Fibroblast of skin of right quadriceps (primary cell): ENCODE measurements around the gene DDX55.
A peak's percentile ranks its signal among the peaks of the same experiment; 100 is the strongest.

Experiments used
- DNase-seq: peaks from one replicate; pipeline ENCODE4 v3.0.0-alpha.2; 2013

The DDX55 gene

DNA sequence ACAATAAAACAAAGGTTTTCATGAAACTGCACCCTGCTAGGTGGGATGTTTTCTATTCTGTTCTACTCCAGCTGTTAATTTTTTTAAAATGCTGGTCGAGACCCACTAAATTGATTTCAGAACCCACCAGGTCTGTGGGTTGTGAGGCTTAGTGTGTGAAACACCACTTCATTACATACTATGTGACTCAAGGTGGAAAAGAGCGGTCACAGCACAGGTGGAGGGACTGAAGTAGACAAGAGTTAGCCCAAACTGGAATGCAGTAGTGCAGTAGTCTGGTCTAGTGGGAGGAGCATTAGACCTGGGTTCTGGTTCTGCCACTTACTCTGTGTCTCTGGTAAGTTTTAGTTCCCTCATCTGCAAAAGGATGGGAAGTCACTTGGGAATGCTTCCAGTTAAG is 12.2 kb downstream of the DDX55 start:
- DNase-seq: no peak

DNA sequence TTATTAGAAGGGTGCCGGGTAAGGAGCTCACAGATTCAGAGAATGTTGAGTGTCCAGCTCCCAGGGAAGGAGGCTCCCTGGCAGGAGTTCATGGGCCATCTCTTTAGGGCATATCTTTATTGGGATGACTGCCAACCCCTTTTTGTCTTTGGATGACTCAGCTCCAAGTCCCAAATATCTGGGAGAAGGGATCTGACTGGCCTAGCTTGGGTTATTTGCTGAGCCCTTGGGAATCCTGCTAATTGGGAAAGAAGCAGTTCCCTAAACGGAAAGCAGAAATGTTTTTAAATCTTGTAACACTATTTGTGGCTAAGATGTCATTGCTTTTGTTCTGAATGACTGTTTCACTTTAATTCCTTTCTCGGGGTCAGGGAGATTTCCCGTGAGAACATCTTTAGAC is 12.6 kb downstream of the DDX55 start:
- peak; percentile 48 for DNase-seq

DNA sequence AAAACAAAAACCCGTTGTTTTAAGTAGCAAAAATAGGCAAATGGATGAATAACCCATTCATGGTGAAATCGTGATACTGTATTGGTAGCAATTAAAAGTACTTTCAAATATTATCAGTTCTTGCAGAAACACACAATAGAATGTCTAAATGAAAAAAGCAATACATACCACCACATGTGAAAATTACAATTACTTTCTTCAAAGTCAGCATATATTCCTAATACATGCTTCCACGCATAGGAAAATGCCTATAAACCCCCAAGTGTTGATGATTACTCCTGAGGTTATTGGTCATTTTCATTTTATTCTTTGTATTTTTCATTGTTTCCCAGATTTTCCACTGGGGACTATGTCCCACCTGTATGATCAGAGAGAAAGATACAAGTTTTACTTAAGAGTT is 15.2 kb downstream of the DDX55 start:
- DNase-seq: no peak

DNA sequence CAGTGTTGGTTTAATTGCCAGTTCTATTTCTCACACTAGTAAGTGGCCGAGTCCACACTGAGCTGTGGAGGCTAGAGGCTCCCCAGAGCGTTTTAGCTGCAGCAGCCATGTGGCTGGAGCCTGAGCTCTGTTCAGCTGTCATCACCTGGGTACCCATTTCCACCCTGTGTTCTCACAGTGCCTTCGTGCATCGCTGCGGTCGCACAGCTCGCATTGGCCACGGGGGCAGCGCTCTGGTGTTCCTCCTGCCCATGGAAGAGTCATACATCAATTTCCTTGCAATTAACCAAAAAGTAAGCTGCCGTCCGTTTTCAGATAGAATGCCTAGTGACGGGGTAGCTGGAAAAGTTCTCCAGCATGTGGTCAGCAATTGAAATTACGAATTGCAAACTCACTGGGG is 15.7 kb downstream of the DDX55 start:
- DNase-seq: no peak

DNA sequence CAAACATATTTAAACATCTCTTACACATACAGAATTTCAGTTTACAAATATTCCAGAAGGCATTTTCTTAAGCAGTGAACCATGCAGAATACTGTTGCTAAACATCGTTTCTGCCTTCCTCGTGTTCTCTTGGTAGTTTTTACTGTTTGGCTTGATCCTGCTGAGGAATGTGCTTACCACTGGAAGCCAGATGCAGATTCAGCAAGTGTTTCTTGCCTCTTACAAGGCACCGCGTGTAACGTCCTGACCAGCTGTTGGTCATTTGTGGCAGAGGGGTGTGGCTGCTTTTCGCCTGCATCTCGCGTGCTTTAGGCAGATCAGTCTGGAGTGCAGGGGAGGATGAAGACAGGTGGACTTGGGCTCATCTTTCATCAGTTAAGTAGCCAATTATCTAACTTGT is 19.2 kb downstream of the DDX55 start:
- DNase-seq: no peak

DNA sequence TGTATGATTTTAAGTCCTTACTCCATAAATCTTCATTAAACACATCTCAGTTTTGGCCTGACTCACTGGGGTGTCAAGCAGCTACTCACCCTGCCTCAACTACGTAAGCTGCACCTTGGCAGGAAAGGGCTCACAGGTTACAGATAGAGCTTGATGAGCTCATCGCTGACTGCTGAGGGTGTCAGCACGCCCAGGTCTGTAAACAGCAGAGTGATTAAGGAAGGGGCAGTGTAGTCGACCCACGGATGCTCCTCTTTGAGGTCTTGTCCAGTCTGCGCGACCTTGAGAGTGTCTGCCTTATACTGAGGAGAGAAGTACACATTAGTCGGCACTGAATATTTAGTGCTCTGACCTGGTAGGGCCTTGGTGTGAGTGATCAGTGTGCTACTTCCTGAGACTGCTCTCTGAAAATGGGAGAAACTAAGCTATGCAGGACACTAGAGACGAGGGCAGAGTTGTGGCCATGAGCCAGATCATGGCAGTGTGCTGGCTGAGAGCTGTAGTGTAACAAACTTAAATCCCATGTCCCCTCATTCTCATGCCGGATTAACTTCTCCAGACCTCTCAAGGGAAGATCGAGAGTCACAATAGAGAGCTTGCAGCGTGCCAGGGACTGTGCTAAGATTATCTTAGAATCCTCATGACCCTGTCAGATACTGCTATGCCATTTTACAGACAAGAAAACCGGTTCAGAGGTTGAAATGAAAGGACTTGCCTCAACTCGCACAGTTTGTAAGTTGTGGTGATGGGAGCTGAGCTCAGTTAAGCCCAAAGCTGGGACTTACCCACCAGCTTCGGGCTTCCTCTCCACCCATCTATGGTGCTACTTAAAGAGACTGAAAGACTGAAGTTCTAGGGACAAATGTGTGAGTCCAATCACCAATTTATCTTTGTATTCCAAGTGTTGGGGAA is 20.0 kb downstream of the DDX55 start:
- DNase-seq: no peak

DNA sequence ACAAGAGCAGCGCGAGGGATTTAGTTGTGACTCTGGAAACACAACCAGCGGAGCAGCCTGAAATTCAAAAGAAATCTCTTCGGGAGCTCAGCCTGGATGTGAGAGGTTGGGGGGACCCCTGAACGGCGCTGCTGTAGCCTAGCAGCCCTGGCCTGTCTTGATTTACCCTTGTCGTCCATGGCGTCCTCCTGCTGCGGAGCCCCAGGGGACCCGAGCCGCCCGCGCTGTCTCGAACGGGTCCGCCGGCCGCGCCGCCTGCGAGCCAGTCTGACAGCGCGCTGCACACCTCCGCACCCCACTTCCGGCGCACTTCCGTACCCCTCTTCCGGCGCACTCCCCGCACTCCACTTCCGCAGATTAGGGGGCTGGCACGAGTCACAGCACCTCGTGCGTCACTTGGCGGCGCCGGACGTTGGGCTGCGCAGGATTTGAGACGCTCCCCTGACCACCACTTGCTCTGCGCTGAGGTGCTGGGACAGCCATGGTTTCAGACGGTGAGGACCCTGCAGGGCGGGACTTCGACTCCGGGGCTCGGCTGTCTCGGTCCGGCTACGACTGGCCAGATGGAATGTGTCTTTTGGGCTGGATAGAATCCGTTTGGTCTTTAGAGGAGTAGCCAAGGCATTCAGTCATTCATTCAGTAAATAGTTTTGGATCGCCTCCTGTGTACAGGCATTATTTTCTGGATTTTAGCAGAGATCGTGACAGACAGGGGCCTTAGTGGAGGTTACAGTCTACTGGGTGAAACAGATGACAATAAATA is 31.7 kb downstream of the DDX55 start, which contains the start of the genes EIF2B1 and GTF2H3:
Gene EIF2B1, minus strand, starts transcription at position 308 of the 763 bp plus-strand sequence. Its CDS starts 129 bp downstream, at position 179.
Gene GTF2H3, plus strand, starts transcription at position 451 of the 763 bp plus-strand sequence. Its CDS starts 31 bp downstream, at position 482.
- peak; percentile 96 for DNase-seq

DNA sequence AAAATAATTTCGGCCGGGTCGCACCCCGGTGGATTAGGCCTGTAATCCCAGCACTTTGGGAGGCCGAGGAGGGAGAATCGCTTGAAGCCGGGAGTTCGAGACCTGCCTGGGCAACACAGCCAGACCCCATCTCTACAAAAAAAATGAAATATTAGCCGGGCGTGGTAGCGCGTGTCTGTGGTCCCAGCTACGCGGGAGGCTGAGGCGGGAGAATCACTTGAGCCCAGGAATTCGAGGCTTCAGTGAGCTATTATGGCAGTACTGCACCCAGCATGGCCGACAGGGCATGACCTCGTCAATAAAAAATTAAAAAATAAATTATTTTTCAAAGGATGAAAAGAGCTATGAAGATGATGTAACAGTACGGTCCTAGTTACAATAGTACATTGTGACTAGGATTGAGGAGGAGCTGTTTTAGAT is 32.3 kb downstream of the DDX55 start:
- no peak for DNase-seq

DNA sequence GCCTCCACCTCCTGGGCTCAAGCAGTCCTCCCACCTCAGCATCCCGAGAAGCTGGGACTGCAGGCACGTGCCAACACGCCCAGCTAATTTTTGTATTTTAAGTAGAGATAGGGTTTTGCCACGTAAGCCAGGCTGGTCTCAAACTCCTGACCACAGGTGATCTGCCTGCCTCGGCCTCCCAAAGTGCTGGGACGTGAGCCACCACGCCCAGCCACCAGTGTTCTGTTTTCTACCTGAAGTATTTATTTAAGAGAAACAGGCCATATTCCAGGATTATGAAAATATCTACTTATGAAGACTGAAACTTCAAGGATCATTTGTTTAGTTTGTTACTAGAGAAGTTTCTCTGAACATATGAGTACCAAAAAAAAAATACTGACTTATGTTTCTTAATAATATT is 42.0 kb downstream of the DDX55 start:
- no peak for DNase-seq

DNA sequence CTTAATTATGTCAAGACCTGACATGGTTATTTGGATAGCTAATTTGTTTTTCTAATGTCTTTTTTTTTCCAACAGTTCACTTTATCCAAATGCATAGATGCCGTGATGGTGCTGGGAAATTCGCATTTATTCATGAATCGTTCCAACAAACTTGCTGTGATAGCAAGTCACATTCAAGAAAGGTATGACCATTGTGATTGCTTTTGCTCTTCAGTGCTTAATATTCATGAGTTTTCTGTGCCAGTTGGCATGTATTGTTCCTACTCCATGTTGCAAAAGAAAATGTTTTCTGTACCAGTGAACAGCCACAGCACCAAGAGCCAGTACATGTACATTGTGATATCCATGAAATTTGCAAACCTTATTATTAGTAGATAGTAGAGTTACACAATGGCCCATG is 43.5 kb downstream of the DDX55 start:
- no peak for DNase-seq

DNA sequence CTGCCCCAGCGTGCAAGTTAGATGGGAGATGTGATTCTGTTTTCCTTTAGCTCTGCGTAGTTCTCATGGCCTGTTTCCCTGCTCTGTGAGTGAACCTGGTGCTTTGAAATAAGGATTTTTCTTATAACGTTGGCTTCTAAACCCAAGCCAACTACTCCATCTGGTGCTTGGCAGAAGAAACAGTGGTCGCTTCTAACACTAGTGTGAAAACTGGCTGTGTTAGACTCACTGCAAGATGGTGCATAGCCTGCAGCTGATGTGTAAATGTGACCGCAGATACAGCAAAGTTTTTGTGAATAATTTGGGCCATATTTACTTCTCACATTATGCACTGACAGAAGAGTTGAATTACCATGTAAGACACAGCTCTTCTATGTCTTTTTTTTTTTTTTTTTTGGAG is 44.0 kb downstream of the DDX55 start:
- no peak for DNase-seq

DNA sequence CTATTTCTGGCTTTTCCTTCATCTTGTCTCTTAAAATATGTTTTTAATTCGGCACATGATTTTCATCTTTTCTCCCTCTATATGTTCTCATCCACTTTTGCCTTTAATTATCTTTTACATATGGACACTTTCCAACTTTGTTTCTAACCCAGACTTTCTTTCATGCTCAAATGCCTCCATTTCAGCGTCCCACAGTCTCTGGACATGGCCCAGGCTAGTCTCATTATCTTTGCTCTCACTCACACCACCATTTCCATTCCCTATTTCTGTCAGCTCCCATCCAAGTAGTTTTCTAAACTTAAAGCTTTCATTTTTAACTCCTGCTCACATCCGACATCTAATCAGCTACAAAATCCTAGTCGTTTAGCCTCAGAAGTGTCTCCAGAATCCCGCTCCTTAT is 46.5 kb downstream of the DDX55 start:
- no peak for DNase-seq

DNA sequence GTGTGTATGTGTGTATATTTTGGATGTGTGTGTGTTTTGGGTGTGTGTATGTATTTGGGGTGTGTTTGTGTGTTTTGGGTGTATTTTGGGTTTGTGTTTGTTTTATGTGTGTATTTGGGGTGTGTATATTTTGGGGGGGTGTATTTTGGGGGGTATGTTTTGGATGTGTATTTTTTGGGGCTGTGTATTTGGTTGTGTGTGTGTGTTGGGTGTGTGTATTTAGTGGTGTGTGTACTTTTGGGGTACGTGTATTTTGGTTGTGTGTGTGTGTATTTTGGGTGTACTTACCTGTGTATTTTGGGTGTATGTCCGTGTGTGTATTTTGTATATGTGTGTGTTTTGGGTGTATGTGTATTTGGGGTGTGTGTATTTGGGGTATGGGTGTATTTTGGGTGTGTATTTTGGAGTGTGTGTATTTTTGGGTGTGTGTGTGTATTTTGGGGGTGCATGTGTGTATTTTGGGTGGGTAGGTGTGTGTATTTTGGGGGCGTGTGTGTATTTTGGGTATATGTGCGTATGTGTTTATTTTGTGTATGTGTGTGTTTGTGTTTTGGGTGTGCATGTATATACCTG is 52.3 kb downstream of the DDX55 start:
- DNase-seq: no peak

DNA sequence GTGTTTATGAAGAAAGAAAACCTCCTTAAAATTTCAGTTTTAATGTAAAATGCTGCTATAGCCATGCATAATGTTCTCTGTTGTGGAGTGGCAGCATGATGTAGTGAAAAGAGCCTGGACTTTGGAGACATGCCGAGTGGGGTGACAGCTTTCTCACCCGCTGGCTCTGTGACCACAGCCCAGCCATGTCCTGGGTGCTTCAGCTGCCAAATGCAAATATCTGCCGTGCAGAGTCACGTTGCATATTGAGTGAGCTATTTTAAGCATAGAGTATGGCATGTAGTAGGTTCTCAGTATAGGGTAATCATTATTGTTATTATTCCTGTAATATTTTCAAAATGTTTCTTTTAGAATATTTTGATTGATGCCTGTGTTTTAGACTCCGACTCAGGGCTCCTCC is 53.5 kb downstream of the DDX55 start:
- DNase-seq: no peak

DNA sequence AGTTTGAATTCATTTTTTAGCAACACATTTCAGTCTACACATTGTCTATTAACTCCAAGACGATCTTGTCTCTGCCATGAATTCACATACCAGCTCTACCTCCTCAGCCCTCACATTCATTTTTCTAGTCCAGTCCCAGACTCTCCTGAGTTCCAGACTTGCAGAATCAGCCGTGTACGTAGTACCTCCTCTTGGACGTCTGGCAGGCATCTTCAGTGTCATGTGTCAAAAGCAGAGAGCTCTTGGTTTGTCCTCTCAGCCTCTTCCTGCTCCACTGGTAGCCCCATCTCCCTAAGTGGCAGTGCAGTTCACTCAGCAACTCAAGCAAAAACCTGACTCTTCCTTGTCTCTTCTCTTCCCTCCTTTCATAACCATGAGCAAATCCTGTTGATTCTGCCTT is 54.5 kb downstream of the DDX55 start:
- DNase-seq: no peak

DNA sequence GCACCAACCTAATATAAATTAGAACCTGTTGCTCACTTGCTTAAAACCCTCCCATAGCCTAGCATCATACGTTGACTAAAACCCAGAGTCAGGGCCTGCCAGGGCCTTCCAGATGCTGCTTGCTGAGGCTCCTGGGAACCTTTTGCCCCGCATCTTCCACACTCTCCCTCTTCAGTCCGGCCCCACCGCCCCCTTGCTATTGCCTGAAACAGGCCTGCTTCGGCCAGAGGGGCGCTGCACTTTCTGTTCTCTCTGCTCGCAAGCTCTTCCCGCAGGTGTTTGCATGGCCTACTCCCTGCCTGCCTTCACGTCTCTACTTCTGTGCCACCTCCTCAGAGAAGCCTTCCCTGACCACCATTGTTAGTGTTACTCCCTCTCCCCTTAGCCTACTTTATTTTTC is 55.3 kb downstream of the DDX55 start:
- no peak for DNase-seq

DNA sequence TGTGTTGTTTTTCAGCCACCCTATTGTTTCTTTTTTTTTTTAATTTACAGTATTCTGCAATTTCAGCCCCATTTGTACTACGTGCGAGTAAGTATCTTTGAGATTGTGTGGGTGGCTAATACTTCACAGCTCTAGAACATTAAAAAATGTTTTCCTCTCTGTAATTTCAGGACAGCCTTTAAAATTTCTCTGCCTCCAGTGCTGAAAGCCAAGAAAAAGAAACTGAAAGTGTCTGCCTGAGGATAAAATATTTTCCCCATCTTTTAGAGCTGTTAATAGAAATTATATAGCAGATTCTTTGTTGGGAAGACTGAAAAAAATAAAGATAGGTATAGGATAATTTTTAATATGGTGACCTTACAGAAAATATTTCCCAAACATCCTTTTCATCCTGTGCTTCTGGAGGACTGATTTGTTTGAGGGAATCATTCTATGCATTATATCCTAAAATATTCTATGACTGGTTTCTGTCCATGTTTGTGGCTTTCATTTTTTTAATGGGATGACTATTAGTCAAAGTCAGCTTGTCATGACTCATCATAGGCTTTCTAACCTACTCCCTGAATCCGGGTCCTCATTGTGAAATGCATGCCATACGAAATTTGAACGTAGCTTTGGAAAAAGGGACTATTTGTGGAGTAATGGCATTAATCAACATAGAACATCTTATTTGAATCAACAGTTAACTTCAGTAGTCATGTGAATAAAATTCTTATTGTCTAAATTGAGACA is 58.3 kb downstream of the DDX55 start:
- DNase-seq: peak; percentile 91

DNA sequence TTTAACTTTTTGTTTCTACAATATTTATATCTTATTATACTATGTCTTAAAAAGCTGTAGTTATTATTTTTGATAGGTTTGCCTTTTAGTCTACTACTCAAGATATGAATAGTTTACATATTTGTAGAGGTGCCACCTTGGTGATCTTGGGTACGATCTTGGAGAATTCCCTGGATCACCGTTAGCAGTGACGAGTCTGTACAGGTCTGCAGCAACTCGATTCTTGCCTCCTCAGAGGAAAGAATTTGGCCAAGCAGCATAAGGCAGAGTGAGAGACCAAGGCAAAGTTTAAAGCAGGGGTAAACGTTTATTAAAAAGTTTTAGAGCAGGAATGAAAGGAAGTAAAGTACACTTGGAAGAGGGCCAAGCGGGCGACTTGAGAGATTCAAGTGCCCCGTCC is 65.9 kb downstream of the DDX55 start:
- no peak for DNase-seq
